GM12873 (cell line): ENCODE measurements around the gene ANKRD10.

ENCODE experiments used
- CTCF ChIP-seq: IDR thresholded peaks from 2 replicates; pipeline ENCODE4 v1.5.1; 2012; ENCODE audit warnings: low read depth, mild to moderate bottlenecking, moderate library complexity, low read length, control low read depth; ENCODE audit not compliant: insufficient read depth; ENCODE audit errors: missing control alignments

ANKRD10 gene

GRCh38 chr13:110936519-110936918 is 21.6 kb upstream of the ANKRD10 start:
- no peak for TF ChIP-seq CTCF

GRCh38 chr13:110932588-110932987 is 17.7 kb upstream of the ANKRD10 start:
- no peak for TF ChIP-seq CTCF

- TF ChIP-seq CTCF = no peak
Observed at GRCh38 chr13:110929104-110929777, 14.4 kb upstream of the ANKRD10 start.

DNA sequence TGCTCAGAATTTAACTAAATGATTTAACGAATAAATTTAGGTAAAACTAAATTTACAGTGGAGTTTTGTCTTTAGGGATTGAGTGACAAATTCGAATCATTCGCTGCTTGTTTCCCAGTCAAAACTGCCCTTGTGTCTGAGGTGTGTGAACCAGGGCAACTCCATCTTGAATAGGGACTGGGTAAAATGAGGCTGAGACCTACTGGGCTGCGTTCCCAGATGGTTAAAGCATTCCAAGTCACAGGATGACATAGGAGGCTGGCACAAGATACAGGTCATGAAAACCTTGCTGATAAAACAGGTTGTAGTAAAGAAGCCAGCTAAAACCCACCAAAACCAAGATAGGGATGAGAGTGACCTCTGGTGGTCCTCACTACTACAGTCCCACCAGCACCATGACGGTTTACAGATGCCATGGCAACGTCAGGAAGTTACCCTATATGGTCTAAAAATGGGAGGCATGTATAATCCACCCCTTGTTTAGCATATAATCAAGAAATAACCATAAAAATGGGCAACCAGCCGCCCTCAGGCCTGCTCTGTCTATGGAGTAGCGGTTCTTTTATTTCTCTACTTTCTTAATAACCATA is 10.2 kb upstream of the ANKRD10 start:
- TF ChIP-seq CTCF = peak; percentile 26

DNA sequence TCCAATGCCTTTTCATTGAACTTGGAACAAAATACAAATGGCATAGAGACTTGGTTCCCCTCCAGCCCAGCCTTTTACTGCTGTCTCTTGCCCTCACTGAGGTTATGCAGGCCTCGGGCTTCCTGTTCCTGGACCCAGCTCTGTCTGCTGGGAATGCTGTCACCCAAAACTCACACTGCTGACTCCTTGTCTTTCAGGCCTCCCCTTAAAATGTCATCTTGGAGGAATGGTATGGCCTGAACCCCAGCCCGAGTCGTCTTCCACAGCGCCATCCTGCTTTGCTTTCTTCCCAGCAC is 9.7 kb upstream of the ANKRD10 start:
- TF ChIP-seq CTCF = no peak

DNA sequence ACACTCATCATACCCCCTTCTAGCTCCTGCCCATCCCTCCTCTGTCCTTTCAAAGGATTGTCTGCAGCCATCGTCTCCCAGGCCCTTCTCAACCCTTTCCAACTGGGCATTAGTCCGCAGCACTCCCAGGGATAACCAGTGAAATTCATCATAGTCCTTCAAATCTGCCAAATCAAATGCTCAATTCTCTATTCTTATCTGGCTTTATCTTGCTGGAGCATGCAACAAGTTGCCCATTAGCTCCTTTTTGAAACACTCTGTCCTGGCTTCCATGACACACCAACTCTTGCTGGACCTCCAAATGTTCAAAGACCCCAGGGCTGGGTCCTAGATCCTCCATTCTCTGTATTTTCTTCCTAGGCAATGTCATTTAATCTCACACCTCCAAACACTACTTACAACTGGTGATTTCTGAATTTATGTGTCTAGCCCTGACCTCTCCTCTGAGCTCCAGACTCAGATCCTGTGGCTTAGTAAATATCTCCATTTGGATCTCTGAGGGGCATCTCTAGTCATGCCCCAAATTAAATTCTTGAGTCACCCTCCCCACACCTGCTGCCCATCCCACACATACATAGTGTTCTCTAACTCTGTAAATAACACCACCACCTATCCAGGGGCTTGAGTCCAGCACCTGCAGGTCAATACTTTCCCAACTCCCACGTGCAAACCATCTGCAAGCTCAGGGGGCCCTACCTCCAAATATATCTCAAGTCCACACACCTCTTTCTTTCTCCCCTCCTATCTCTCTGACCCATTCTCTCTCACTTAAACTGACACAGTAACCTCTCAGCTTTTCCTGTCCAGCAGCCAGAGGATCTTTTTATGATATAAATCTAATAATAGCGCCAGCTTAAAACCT is 9.1 kb upstream of the ANKRD10 start:
- no peak for TF ChIP-seq CTCF

- no peak for TF ChIP-seq CTCF
Observed at GRCh38 chr13:110923086-110923485, 8.2 kb upstream of the ANKRD10 start.
